H1 (cell line): ENCODE data around the gene NDUFB6. TPM values are rescaled to one million over a fixed set of nuclear protein-coding genes. Genes with fewer than 3 reads are reported as not detected.

Experiments used
- ASH2L ChIP-seq: fragments of 200-600, 300-600 bp; sonication (generic); IDR thresholded peaks from one replicate; pipeline ENCODE4 v1.7.1; 2017; ENCODE audit warnings: low read length
- CBX5 ChIP-seq: fragments of 300-800, 300-1000 bp; sonication (generic); IDR thresholded peaks from 2 replicates; pipeline ENCODE4 v1.7.1; 2016; ENCODE audit warnings: antibody characterized with exemption, low read length, low read depth
- FOSL1 ChIP-seq: IDR thresholded peaks from 2 replicates; pipeline ENCODE4 v1.6.1; 2011; ENCODE audit warnings: mild to moderate bottlenecking, low read depth, low read length, moderate library complexity; ENCODE audit not compliant: insufficient read depth
- RBBP5 ChIP-seq: IDR thresholded peaks from 2 replicates; pipeline ENCODE4 v1.7.1; 2012; ENCODE audit warnings: low read depth, mild to moderate bottlenecking, inconsistent platforms, low read length, moderate library complexity, borderline replicate concordance
- RNF2 ChIP-seq: fragments of 200-900, 300-1000 bp; sonication (generic); IDR thresholded peaks from 2 replicates; pipeline ENCODE4 v1.7.1; 2016; ENCODE audit warnings: borderline replicate concordance, low read depth, mild to moderate bottlenecking, antibody characterized with exemption, low read length; ENCODE audit not compliant: poor library complexity, severe bottlenecking; ENCODE audit errors: missing control alignments
- RXRA ChIP-seq: IDR thresholded peaks from 2 replicates; pipeline ENCODE4 v1.6.1; 2011; ENCODE audit warnings: low read depth, mild to moderate bottlenecking, low read length, moderate library complexity; ENCODE audit not compliant: insufficient read depth
- SIRT6 ChIP-seq: IDR thresholded peaks from one replicate; pipeline ENCODE4 v1.7.1; 2012; ENCODE audit warnings: low read length, inconsistent platforms
- SIX5 ChIP-seq: IDR thresholded peaks from 2 replicates; pipeline ENCODE4 v1.6.1; 2011; ENCODE audit warnings: mild to moderate bottlenecking, low read depth, low read length
- SP4 ChIP-seq: IDR thresholded peaks from 2 replicates; pipeline ENCODE4 v1.6.1; 2012; ENCODE audit warnings: low read length, inconsistent platforms
- TAF1 ChIP-seq: IDR thresholded peaks from 2 replicates; pipeline ENCODE4 v1.6.1; 2011; ENCODE audit warnings: mild to moderate bottlenecking, low read depth, low read length
- polyA plus RNA-seq, 7 experiments: library from polyadenylated mRNA; depleted of rRNA in 3 of 7; stranded (reverse) in 5 of 7; unstranded in 2 of 7; fragments of >200 nt in 5 of 7; fragments of 200-250 nt in 2 of 7; gene quantifications; 1 replicate in 5 of 7; 2 replicates in 1 of 7; 4 replicates in 1 of 7; pipeline versions ENCODE4 v1.2.1 to v1.2.3, GENCODE V29; 2011 to 2013; ENCODE audit warnings: missing spikeins in 2 of 7, mixed read lengths in 2 of 7
- total RNA-seq: library from RNA; stranded (reverse); fragmentation: NEBNext Ultra II Directional; extraction: Animal tissue kit (Norgen Biotek cat#: 25700); gene quantifications from 2 replicates; pipeline ENCODE4 v1.2.1, GENCODE V29; 2021
- TF ChIP-seq, protein P1 (sequence below): fragments of 300-600 bp; sonication (generic); IDR thresholded peaks from 2 replicates; pipeline ENCODE4 v1.7.1; 2012; ENCODE audit warnings: low read length, moderate library complexity, mild to moderate bottlenecking, inconsistent platforms; ENCODE audit not compliant: insufficient replicate concordance

The NDUFB6 gene
- total and polyA plus RNA-seq, 2 of the 8 experiments (the other 6 are each of a cell fraction or from before 2014, with no cell fraction given): 55.8 to 61.4 TPM

DNA sequence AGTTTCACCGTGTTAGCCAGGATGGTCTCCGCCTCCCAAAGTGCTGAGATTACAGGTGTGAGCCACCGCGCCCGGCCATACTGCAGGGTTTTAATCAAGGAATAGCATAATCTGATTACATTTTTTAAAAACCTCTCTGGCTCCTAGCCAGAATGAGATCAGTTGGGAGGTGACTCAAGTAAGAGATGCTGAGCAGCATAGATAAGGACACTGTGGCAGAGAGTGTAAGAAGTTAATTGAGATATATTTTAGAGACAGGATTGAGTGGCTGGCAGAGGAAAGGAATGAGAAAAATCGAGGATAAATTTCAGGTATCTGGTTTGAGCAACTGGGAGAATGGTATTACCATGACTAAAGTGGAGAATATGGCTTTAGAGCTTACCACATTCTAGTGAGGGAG is 39.6 kb downstream of the NDUFB6 start (continued):
- TF ChIP-seq, protein P1, sequence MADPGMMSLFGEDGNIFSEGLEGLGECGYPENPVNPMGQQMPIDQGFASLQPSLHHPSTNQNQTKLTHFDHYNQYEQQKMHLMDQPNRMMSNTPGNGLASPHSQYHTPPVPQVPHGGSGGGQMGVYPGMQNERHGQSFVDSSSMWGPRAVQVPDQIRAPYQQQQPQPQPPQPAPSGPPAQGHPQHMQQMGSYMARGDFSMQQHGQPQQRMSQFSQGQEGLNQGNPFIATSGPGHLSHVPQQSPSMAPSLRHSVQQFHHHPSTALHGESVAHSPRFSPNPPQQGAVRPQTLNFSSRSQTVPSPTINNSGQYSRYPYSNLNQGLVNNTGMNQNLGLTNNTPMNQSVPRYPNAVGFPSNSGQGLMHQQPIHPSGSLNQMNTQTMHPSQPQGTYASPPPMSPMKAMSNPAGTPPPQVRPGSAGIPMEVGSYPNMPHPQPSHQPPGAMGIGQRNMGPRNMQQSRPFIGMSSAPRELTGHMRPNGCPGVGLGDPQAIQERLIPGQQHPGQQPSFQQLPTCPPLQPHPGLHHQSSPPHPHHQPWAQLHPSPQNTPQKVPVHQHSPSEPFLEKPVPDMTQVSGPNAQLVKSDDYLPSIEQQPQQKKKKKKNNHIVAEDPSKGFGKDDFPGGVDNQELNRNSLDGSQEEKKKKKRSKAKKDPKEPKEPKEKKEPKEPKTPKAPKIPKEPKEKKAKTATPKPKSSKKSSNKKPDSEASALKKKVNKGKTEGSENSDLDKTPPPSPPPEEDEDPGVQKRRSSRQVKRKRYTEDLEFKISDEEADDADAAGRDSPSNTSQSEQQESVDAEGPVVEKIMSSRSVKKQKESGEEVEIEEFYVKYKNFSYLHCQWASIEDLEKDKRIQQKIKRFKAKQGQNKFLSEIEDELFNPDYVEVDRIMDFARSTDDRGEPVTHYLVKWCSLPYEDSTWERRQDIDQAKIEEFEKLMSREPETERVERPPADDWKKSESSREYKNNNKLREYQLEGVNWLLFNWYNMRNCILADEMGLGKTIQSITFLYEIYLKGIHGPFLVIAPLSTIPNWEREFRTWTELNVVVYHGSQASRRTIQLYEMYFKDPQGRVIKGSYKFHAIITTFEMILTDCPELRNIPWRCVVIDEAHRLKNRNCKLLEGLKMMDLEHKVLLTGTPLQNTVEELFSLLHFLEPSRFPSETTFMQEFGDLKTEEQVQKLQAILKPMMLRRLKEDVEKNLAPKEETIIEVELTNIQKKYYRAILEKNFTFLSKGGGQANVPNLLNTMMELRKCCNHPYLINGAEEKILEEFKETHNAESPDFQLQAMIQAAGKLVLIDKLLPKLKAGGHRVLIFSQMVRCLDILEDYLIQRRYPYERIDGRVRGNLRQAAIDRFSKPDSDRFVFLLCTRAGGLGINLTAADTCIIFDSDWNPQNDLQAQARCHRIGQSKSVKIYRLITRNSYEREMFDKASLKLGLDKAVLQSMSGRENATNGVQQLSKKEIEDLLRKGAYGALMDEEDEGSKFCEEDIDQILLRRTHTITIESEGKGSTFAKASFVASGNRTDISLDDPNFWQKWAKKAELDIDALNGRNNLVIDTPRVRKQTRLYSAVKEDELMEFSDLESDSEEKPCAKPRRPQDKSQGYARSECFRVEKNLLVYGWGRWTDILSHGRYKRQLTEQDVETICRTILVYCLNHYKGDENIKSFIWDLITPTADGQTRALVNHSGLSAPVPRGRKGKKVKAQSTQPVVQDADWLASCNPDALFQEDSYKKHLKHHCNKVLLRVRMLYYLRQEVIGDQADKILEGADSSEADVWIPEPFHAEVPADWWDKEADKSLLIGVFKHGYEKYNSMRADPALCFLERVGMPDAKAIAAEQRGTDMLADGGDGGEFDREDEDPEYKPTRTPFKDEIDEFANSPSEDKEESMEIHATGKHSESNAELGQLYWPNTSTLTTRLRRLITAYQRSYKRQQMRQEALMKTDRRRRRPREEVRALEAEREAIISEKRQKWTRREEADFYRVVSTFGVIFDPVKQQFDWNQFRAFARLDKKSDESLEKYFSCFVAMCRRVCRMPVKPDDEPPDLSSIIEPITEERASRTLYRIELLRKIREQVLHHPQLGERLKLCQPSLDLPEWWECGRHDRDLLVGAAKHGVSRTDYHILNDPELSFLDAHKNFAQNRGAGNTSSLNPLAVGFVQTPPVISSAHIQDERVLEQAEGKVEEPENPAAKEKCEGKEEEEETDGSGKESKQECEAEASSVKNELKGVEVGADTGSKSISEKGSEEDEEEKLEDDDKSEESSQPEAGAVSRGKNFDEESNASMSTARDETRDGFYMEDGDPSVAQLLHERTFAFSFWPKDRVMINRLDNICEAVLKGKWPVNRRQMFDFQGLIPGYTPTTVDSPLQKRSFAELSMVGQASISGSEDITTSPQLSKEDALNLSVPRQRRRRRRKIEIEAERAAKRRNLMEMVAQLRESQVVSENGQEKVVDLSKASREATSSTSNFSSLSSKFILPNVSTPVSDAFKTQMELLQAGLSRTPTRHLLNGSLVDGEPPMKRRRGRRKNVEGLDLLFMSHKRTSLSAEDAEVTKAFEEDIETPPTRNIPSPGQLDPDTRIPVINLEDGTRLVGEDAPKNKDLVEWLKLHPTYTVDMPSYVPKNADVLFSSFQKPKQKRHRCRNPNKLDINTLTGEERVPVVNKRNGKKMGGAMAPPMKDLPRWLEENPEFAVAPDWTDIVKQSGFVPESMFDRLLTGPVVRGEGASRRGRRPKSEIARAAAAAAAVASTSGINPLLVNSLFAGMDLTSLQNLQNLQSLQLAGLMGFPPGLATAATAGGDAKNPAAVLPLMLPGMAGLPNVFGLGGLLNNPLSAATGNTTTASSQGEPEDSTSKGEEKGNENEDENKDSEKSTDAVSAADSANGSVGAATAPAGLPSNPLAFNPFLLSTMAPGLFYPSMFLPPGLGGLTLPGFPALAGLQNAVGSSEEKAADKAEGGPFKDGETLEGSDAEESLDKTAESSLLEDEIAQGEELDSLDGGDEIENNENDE: no peak
- TF ChIP-seq RXRA (no peak), FOSL1 (no peak), SP4 (no peak), CBX5 (no peak), RNF2 (no peak), ASH2L (no peak), SIRT6 (no peak), TAF1 (no peak), SIX5 (no peak), RBBP5 (no peak)
